GM12801 (cell line): ENCODE measurements around the gene CAB39.

Experiments
- TF ChIP-seq, protein P1 (sequence below): IDR thresholded peaks from one replicate; pipeline ENCODE4 v1.5.1; 2011; ENCODE audit warnings: control low read depth; ENCODE audit not compliant: insufficient read length; ENCODE audit errors: extremely low read depth

CAB39 gene

DNA sequence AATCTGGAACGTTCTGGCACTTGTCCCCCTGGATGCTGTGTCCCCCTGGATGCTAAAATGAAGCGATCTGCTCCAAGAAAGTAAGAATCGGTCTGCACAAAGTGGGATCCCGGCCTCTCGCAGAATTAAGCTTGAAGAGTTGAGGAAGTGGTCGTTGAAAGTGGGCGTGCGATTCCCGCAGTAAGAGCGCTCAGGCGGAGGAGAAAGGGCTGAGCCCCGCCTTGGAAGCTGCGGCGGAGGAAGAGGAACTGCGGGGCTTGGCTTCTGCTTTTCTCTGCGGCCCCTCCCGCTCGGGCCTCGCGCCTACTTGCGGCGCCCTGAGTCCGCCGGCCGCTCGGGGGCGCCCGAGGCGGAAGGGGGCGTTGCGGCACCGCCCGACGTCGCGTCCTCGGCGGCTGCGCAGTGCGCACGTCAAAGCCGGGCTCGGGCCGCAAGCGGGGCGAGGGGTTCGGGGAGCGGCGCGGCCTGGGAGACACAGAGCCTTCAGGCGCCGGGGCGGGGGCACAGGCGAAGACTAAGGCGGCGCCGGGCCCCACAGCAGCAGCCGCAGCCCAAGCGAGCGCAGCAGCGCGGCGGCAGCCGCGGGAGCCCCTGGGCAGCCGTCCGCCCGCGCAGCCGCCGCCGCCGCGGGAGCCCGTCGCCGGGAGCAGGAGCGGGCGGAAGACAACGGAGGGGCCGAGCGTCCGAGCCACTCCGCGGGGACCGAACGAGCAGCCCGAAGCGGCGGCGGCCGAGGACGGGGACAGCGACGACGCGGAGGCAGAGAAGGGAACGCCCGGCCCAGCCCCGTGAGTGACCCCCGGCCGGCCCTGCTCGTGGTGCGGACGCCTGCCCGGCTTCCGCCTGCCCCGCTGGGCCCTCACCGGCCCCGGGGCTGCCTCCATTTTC lies at the start of gene CAB39:
Gene CAB39, plus strand, starts transcription at position 400 of the 888 bp plus-strand sequence. CDS start 47,160 bp downstream, outside the sequence.
- TF ChIP-seq, protein P1, sequence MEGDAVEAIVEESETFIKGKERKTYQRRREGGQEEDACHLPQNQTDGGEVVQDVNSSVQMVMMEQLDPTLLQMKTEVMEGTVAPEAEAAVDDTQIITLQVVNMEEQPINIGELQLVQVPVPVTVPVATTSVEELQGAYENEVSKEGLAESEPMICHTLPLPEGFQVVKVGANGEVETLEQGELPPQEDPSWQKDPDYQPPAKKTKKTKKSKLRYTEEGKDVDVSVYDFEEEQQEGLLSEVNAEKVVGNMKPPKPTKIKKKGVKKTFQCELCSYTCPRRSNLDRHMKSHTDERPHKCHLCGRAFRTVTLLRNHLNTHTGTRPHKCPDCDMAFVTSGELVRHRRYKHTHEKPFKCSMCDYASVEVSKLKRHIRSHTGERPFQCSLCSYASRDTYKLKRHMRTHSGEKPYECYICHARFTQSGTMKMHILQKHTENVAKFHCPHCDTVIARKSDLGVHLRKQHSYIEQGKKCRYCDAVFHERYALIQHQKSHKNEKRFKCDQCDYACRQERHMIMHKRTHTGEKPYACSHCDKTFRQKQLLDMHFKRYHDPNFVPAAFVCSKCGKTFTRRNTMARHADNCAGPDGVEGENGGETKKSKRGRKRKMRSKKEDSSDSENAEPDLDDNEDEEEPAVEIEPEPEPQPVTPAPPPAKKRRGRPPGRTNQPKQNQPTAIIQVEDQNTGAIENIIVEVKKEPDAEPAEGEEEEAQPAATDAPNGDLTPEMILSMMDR, result no peak

DNA sequence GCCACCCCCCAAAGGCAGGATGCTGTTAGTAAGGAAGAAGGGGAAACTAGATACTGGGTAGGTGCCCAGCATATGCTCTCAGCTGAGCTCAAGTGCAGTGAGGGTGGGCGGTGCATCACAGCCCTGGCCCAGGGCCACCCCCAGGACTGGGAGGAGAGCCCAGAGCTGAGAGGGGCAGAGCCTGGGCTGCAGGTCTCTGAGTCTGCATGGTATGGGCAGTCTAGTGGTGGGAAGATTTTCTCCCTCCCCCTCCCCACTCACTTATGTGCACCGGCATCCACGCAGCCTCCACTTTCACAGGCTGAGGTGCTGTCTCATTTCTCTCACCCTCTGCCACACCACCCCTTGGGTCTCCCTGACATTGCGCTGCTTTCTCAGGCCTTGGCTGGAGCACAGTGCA lies 48.5 kb upstream of the CAB39 start:
- TF ChIP-seq, protein P1, result no peak

DNA sequence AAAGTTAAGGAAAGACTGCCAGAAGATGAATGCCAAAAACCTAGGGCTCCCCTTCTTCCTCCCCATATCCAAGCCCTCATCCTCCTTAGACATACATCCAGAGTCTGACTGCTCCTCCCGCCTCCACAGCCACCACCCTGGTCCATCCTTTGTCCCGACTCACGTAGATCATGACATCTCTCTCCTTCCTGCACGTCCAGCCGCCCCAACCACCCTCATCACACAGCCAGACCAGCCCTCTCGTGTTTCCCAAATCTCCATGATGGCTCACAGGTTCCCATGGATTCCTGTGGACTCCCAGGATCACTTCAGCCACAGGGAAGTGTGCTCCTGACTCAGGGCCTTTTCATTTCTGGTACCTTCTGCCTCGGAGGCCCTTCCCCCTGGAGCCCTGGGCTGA lies 47.8 kb upstream of the CAB39 start:
- TF ChIP-seq, protein P1, result no peak

DNA sequence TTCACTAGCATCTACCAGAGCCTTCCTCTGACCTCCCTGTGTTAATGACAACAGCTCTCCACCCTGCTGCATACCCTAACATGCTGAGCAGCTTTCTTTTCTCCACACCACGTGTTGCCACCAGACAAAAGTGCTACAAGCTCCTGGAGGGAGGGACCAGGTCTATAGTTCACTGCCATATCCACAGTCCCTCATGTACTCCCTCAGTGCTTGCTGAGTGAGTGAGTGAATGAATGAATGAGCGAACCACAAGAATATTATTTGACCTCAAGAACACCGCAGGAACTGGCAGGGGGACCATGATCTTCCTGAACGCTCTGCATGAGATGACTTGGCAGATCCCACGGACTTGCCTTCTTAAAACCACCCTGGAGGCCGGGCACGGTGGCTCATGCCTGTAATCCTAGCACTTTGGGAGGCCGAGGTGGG lies 47.4 kb upstream of the CAB39 start:
- TF ChIP-seq, protein P1, result no peak

DNA sequence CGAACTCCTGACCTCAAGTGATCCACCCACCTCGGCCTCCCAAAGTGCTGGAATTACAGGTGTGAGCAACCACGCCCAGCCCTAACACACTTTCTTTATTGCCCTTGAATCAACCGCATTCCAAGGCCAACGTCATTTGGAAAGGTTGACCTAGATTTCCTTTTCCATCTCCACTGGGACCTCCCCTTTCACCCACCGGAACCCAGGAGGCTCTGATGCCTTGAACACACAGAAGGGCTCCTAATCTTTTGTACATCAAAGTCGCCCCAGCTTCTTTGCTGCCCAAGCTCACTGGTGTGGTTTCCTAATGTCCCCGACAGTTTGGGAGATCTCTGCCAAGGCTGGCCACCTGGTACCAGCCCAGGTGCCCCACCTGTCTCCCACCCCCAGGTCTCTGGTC lies 46.2 kb upstream of the CAB39 start:
- TF ChIP-seq, protein P1, result no peak

DNA sequence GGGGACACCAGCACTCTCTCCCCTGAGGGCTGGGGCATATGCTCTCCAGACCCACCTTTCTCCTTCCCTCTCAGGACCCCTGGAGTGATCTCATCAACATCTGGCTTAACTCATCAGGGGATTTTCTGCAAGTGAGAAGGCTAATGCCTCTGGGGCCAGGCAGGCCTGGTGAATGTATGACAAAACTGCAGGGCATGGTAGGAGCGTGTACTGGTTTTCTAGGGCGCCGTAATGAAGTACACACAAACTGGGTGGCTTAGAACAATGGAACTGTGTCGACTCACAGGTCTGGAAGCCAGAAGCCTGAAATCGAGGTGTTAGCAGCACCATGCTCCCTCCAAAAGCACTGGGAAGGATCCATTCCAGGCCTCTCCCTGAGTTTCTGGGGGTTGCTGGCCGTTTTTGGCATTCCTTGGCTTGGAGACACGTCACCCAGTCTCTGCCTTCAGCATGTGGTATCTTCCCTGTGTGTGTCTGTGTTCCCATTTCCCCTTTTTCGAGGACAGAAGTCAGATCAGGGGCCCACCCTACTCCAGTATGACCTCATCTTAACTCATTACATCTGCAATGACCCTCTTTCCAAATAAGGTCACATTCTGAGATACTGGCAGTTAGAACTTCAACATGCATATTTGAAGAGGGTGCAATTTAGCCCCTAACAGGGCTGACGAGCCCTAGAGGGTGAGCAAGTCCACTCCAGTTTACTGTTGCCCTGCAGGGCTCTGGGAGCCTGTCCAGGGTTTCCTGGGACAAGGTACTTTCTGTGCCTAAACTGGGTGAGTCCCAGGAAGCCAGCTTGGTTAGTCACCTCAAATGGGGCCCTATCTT lies 45.5 kb upstream of the CAB39 start:
- TF ChIP-seq, protein P1, result no peak
